ENCODE results near the gene RIN3.

DNA sequence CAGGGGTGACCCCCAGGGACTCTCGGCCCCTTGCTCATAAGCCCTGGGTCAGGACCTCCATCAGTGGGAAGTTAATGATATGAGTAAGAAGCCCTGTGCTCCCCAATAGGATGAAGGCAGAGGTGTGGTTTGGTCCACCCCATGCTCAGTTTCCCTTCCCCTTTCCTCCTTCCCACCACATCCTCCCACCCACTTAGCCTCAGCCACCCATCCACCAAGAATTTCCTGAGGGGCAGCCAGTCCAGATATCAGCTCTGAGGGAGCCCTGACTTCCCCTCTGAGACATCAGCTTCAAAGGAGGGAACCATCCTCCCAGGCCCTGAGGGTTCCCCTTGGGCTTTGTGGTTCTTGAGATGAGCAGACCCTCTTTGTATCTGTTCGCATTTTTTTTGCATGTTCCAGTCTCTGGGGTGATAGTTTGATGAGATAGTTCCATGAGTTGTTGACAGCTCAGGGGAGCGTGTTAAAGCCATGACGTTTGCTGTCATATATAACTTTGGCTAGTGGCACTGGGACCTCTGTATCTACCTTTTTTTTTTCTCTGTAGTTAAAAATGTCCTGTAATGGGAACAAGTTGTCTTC lies 163.6 kb downstream of the RIN3 start:
- TF ChIP-seq, protein P1, sequence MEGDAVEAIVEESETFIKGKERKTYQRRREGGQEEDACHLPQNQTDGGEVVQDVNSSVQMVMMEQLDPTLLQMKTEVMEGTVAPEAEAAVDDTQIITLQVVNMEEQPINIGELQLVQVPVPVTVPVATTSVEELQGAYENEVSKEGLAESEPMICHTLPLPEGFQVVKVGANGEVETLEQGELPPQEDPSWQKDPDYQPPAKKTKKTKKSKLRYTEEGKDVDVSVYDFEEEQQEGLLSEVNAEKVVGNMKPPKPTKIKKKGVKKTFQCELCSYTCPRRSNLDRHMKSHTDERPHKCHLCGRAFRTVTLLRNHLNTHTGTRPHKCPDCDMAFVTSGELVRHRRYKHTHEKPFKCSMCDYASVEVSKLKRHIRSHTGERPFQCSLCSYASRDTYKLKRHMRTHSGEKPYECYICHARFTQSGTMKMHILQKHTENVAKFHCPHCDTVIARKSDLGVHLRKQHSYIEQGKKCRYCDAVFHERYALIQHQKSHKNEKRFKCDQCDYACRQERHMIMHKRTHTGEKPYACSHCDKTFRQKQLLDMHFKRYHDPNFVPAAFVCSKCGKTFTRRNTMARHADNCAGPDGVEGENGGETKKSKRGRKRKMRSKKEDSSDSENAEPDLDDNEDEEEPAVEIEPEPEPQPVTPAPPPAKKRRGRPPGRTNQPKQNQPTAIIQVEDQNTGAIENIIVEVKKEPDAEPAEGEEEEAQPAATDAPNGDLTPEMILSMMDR (conservative IDR thresholded peaks at IDR 0.05; ENCODE audit: low read depth, low read length), result no peak
- TF ChIP-seq EZH2phosphoT487 (IDR thresholded peaks at IDR 0.05; ENCODE audit: borderline replicate concordance, low read length) (no peak), EZH2 (IDR thresholded peaks at IDR 0.05; ENCODE audit: low read length, unreplicated experiment) (no peak)

Data from PC-3 (cell line).